Transverse colon (tissue), 4 donors: Measurements from ENCODE around the gene PASD1. TPM values are rescaled to one million over a fixed set of nuclear protein-coding genes. Genes with fewer than 3 reads are reported as not detected.
"Not testable (repeated sequence)": the region's sequence is repeated elsewhere in the genome, so short reads cannot be mapped to it uniquely, and the experiment has no call there.

ENCODE experiments used
- DNase-seq: peaks from one replicate; pipeline ENCODE4 v3.0.0-alpha.2; 2019
- H3K27ac ChIP-seq, 4 donors: fragments of 200-600 bp; sonication (generic); 2 replicates each; pipeline ENCODE4 v1.5.1; 2016 to 2018; ENCODE audit warnings: inconsistent platforms in 4 of 4
- H3K27me3 ChIP-seq: fragments of 200-600 bp; sonication (generic); 2 replicates; pipeline ENCODE4 v1.5.1; 2017; ENCODE audit warnings: inconsistent platforms
- H3K36me3 ChIP-seq, 4 donors: fragments of 200-600 bp; sonication (generic); 2 replicates each; pipeline ENCODE4 v1.5.1; 2017 to 2019; ENCODE audit warnings: inconsistent platforms in 4 of 4
- H3K4me1 ChIP-seq, 4 donors: fragments of 200-600 bp; sonication (generic); 2 replicates each; pipeline ENCODE4 v1.5.1; 2017 to 2020; ENCODE audit warnings: inconsistent platforms in 4 of 4
- H3K4me3 ChIP-seq, 4 donors: fragments of 200-600 bp; sonication (generic); 1 replicate in 1 of 4; 2 replicates in 3 of 4; pipeline versions ENCODE4 v1.5.1 to v1.6.1; 2017 to 2019; ENCODE audit warnings: inconsistent platforms in 4 of 4
- H3K9me3 ChIP-seq, 2 donors: fragments of 200-600 bp; sonication (generic); 2 replicates each; pipeline ENCODE4 v1.5.1; 2017 to 2019; ENCODE audit warnings: inconsistent platforms in 2 of 2
- CTCF ChIP-seq, 5 experiments: fragments of 200-600 bp in 3 of 5; fragments of 450-650 bp in 2 of 5; sonication (generic) in 3 of 5; IDR thresholded peaks; 1 replicate in 2 of 5; 2 replicates in 3 of 5; pipeline ENCODE4 v1.5.1; 2016 to 2017; ENCODE audit warnings: antibody characterized with exemption in 5 of 5, inconsistent platforms in 3 of 5, mild to moderate bottlenecking in 2 of 5, moderate library complexity in 1 of 5
- EP300 ChIP-seq: sonication (generic); formaldehyde crosslinking; IDR thresholded peaks from one replicate; pipeline ENCODE4 v1.6.1; 2017; ENCODE audit warnings: antibody characterized with exemption, low read depth
- POLR2A ChIP-seq: fragments of 450-650 bp; IDR thresholded peaks from one replicate; pipeline ENCODE4 v1.6.1; 2016; ENCODE audit warnings: antibody characterized with exemption, mild to moderate bottlenecking, moderate library complexity
- POLR2AphosphoS5 ChIP-seq, 3 donors: sonication (generic); formaldehyde crosslinking; IDR thresholded peaks; one replicate each; pipeline ENCODE4 v1.6.1; 2016; ENCODE audit warnings: antibody characterized with exemption in 3 of 3
- WGBS, 2 donors: methylation state at CpG; one replicate each; pipeline ENCODE4 v1.1.5; 2018; ENCODE audit warnings: low coverage in 1 of 2; 5-methylcytosine and 5-hydroxymethylcytosine counted together
- in situ Hi-C, 4 donors: fragments of 200-750 bp; cut with MboI; loops; one replicate each; pipeline versions ENCODE4 v1.15.0 to v1.15.1; 2017; ENCODE audit warnings: low sequenced_read_pairs in 3 of 4, low pct_ligation_motif_present in 1 of 4, low pct_unique_long_range_greater_than_20kb in 1 of 4
- intact Hi-C: fragments of 100-400 bp; cut with DNase I; formaldehyde crosslinking; loops from one replicate; pipeline ENCODE4 v1.15.1; 2023; ENCODE audit warnings: low total_unique reads
- total RNA-seq, 4 donors: library from RNA; depleted of rRNA; stranded (reverse); fragments of >200 nt; gene quantifications; one replicate each; pipeline ENCODE4 v1.1.0, GENCODE V29; 2016

PASD1 gene
- total RNA-seq, 4 donors from 2014 or later: not detected

GRCh38 chrX:151543706-151544105 lies 19.8 kb upstream of the PASD1 start:
- H3K36me3 ChIP-seq: no peaks in the 10 kb centered on the region
- in situ Hi-C loops: no loop called here

GRCh38 chrX:151546226-151546625 lies 17.2 kb upstream of the PASD1 start:
- H3K27me3 ChIP-seq, in situ Hi-C loops, DNase-seq, H3K9me3 ChIP-seq, H3K27ac ChIP-seq, H3K4me1 ChIP-seq, intact Hi-C loops, H3K36me3 ChIP-seq, H3K4me3 ChIP-seq: not testable (repeated sequence)
- WGBS, 2 donors: 86% methylated on average over 6 of the region's 6 CpGs; no CpG with 5 or more reads in 1 of the 2 donors

More at GRCh38 chrX:151543706-151544105, 19.8 kb upstream of the PASD1 start:
- TF ChIP-seq EP300: no peak
- no peak for TF ChIP-seq POLR2A
- no peak for TF ChIP-seq POLR2AphosphoS5 (IDR thresholded peaks at IDR 0.05)
- TF ChIP-seq CTCF (IDR thresholded peaks at IDR 0.05): no peak
- H3K4me3 ChIP-seq: no peak overlapping the region
- DNase-seq: no peak
- no peaks in the 10 kb centered on the region for H3K27me3 ChIP-seq
- intact Hi-C loops: loop anchor here (5.0 kb wide), 1 partner anchor 1109 kb away; no protein-coding TSS in a partner anchor
- H3K27ac ChIP-seq: no peak overlapping the region
- no peaks in the 10 kb centered on the region for H3K4me1 ChIP-seq
- no peaks in the 10 kb centered on the region for H3K9me3 ChIP-seq
- 60% methylated on average over 2 of the region's 2 CpGs; no CpG with 5 or more reads in 1 of the 2 donors for WGBS, 2 donors

DNA sequence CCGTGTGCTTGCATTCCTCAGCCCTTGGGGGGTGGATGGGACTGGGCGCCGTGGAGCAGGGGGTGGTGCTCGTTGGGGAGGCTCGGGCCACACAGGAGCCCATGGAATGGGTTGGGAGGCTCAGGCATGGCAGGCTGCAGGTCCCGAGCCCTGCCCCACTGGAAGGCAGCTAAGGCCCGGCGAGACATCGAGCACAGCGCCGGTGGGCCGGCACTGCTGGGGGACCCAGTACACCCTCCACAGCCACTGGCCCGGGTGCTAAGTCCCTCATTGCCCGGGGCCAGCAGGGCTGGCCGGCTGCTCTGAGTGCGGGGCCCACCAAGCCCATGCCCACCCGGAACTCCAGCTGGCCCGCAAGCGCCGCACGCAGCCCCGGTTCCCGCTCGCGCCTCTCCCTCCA lies 12.3 kb upstream of the PASD1 start:
- DNase-seq, H3K4me1 ChIP-seq, H3K9me3 ChIP-seq, H3K27ac ChIP-seq, intact Hi-C loops, H3K4me3 ChIP-seq, H3K27me3 ChIP-seq, in situ Hi-C loops, H3K36me3 ChIP-seq: not testable (repeated sequence)
- WGBS, 2 donors: 92% methylated on average over 13 of the region's 25 CpGs; no CpG with 5 or more reads in 1 of the 2 donors

DNA sequence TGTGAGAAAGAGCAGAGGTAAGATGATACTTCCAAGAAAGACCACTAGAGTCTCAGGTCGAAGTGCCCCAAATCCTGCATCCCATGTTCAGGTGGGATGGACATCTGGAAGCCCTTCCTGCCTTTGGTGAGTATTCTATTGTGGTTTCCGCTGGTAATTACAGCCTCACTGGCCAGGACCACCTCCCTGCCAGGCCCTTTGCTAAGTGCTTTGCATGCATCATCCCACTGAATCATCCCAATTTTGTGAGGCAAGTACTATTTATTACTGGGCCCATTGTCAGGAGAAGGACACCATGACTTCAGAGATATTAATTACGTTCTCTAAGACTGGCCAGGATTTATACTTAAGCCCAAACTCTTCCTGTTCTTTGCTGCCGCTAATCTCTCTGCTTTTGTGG lies 10.7 kb upstream of the PASD1 start:
- TF ChIP-seq POLR2AphosphoS5 (IDR thresholded peaks at IDR 0.05): no peak
- no peak for TF ChIP-seq POLR2A
- TF ChIP-seq CTCF (IDR thresholded peaks at IDR 0.05): no peak
- no peak for TF ChIP-seq EP300
- in situ Hi-C loops: no loop called here
- no peaks in the 10 kb centered on the region for H3K36me3 ChIP-seq
- H3K4me1 ChIP-seq: no peaks in the 10 kb centered on the region
- intact Hi-C loops: no loop called here
- H3K4me3 ChIP-seq: no peak overlapping the region
- H3K9me3 ChIP-seq: no peaks in the 10 kb centered on the region
- no peaks in the 10 kb centered on the region for H3K27me3 ChIP-seq
- H3K27ac ChIP-seq: no peak overlapping the region
- 44% methylated on average over 4 of the region's 4 CpGs; no CpG with 5 or more reads in 1 of the 2 donors for WGBS, 2 donors
- no peak for DNase-seq

DNA sequence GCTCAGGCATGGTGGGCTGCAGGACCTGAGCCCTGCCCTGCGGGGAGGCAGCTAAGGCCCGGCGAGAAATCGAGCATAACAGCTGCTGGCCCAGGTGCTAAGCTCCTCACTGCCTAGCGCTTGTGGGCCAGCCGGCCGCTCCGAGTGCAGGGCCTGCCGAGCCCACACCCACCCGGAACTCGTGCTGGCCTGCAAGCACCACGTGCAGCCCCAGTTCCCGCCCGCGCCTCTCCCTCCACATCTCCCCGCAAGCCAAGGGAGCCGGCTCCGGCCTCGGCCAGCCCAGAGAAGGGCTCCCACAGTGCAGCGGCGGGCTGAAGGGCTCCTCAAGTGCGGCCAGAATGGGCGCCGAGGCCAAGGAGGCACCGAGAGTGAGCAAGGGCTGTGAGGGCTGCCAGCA lies 8.2 kb upstream of the PASD1 start:
- DNase-seq, H3K4me1 ChIP-seq, in situ Hi-C loops, H3K36me3 ChIP-seq, H3K4me3 ChIP-seq, intact Hi-C loops, H3K27ac ChIP-seq, H3K9me3 ChIP-seq, H3K27me3 ChIP-seq: not testable (repeated sequence)
- WGBS, 2 donors: 94% methylated on average over 25 of the region's 25 CpGs; no CpG with 5 or more reads in 1 of the 2 donors

- WGBS, 2 donors: no CpG with 5 or more reads among the region's 21 CpGs
- intact Hi-C loops, H3K27ac ChIP-seq, H3K36me3 ChIP-seq, H3K4me3 ChIP-seq, H3K9me3 ChIP-seq, DNase-seq, H3K4me1 ChIP-seq, H3K27me3 ChIP-seq, in situ Hi-C loops: not testable (repeated sequence)
Measured at GRCh38 chrX:151562485-151562884, 990 bp upstream of the PASD1 start.

GRCh38 chrX:151563003-151563402 lies 472 bp upstream of the PASD1 start:
- H3K27me3 ChIP-seq, H3K4me3 ChIP-seq, H3K27ac ChIP-seq, intact Hi-C loops, in situ Hi-C loops, H3K36me3 ChIP-seq, H3K9me3 ChIP-seq, H3K4me1 ChIP-seq, DNase-seq: not testable (repeated sequence)
- 96% methylated on average over 24 of the region's 24 CpGs; no CpG with 5 or more reads in 1 of the 2 donors for WGBS, 2 donors
